ENCODE results near the gene ADAMTSL2. TPM values are rescaled to one million over a fixed set of nuclear protein-coding genes. Genes with fewer than 3 reads are reported as not detected.
A peak's percentile ranks its signal among the peaks of the same experiment; 100 is the strongest.

The ADAMTSL2 gene
- total and polyA plus RNA-seq, 2 of the 13 experiments (the other 11 are each of a cell fraction or from before 2014, with no cell fraction given): 1.9 to 3.8 TPM

GRCh38 chr9:133521122-133522072, 13.1 kb upstream of the ADAMTSL2 start (continued):
- TF ChIP-seq PAXIP1 (CRISPR knock-in tag; conservative IDR thresholded peaks at IDR 0.05) (peak; percentile 20; the same call in 1 of the 2 replicates), REST (IDR thresholded peaks at IDR 0.05; ENCODE audit: borderline replicate concordance in 1 of 2, low read depth in 1 of 2, low read length in 2 of 2) (no peak), PATZ1 (CRISPR knock-in tag; IDR thresholded peaks at IDR 0.05) (peak; percentile 67; the same call in 1 of the 2 replicates), ZMAT3 (CRISPR knock-in tag; conservative IDR thresholded peaks at IDR 0.05) (0 out of 2 replicates have a peak, but pooled peaks have one; percentile 17), HNF4A (CRISPR knock-in tag; IDR thresholded peaks at IDR 0.05) (peak; percentile 63), TCF7L2 (IDR thresholded peaks at IDR 0.05; ENCODE audit: low read depth, low read length) (no peak), ZNF350 (CRISPR knock-in tag; IDR thresholded peaks at IDR 0.05; ENCODE audit: borderline replicate concordance, low read depth) (no peak), SALL1 (CRISPR knock-in tag; IDR thresholded peaks at IDR 0.05) (peak; percentile 24; the same call in 1 of the 2 replicates), CEBPG (CRISPR knock-in tag; IDR thresholded peaks at IDR 0.05) (peak; percentile 33; the same call in 1 of the 2 replicates), RCOR2 (CRISPR knock-in tag; IDR thresholded peaks at IDR 0.05) (no peak), ZNF616 (CRISPR knock-in tag; IDR thresholded peaks at IDR 0.05; ENCODE audit: low read depth) (no peak), HNF4G (IDR thresholded peaks at IDR 0.05; ENCODE audit: borderline replicate concordance, low read depth, low read length) (0 out of 2 replicates have a peak, but pooled peaks have one; percentile 12), HNF4G (CRISPR knock-in tag; IDR thresholded peaks at IDR 0.05; ENCODE audit: borderline replicate concordance, low read depth) (no peak), SAP130 (CRISPR knock-in tag; IDR thresholded peaks at IDR 0.05; ENCODE audit: low read depth) (0 out of 2 replicates have a peak, but pooled peaks have one; percentile 12), ZNF329 (CRISPR knock-in tag; IDR thresholded peaks at IDR 0.05; ENCODE audit: low read depth) (peak; percentile 99), BRF2 (CRISPR knock-in tag; IDR thresholded peaks at IDR 0.05) (no peak), ZFP1 (CRISPR knock-in tag; IDR thresholded peaks at IDR 0.05) (no peak), IRX3 (CRISPR knock-in tag; IDR thresholded peaks at IDR 0.05; ENCODE audit: borderline replicate concordance, low read depth) (no peak)
